RWPE2 (cell line): ENCODE data around the gene P2RX1.

ENCODE experiments used
- ATAC-seq: fragments of 200-7000 bp; cut with Tn5 transposase; 3 replicates; pipeline ENCODE4 v1.9.1; 2021; ENCODE audit warnings: low read depth
- DNase-seq: peaks from one replicate; pipeline ENCODE4 v3.0.0-alpha.2; 2020; ENCODE audit warnings: low spot score
- H3K27ac ChIP-seq: fragments of 450-650 bp; 2 replicates; pipeline ENCODE4 v1.5.1; 2017; ENCODE audit warnings: mild to moderate bottlenecking; ENCODE audit not compliant: poor library complexity, severe bottlenecking
- H3K27me3 ChIP-seq: fragments of 250-450 bp; sonication (Bioruptor Pico); 2 replicates; pipeline ENCODE4 v1.5.1; 2021; ENCODE audit warnings: mild to moderate bottlenecking, moderate library complexity; ENCODE audit not compliant: insufficient read depth, poor library complexity, severe bottlenecking
- H3K36me3 ChIP-seq: fragments of 250-450 bp; sonication (Bioruptor Pico); 2 replicates; pipeline ENCODE4 v1.5.1; 2020; ENCODE audit warnings: low read depth, mild to moderate bottlenecking, moderate library complexity
- H3K4me1 ChIP-seq: fragments of 250-450 bp; sonication (Bioruptor Pico); 2 replicates; pipeline ENCODE4 v1.5.1; 2021; ENCODE audit warnings: mild to moderate bottlenecking, moderate library complexity; ENCODE audit not compliant: insufficient read depth, poor library complexity, severe bottlenecking
- H3K4me3 ChIP-seq: fragments of 250-450 bp; sonication (Bioruptor Pico); 2 replicates; pipeline ENCODE4 v1.5.1; 2021; ENCODE audit warnings: mild to moderate bottlenecking, moderate library complexity; ENCODE audit not compliant: severe bottlenecking
- H3K9me3 ChIP-seq: fragments of 250-450 bp; sonication (Bioruptor Pico); 2 replicates; pipeline ENCODE4 v1.5.1; 2021; ENCODE audit warnings: mild to moderate bottlenecking, moderate library complexity; ENCODE audit not compliant: severe bottlenecking
- CTCF ChIP-seq: fragments of 450-650 bp; IDR thresholded peaks from one replicate; pipeline ENCODE4 v1.5.1; 2017; ENCODE audit warnings: mild to moderate bottlenecking, moderate library complexity; ENCODE audit not compliant: poor library complexity, severe bottlenecking

Gene P2RX1

GRCh38 chr17:3929764-3930163 lies 13.5 kb upstream of the P2RX1 start:
- Histone ChIP-seq H3K36me3 (no peaks in the 10 kb centered on the region), H3K27me3 (no peaks in the 10 kb centered on the region), H3K4me1 (no peaks in the 10 kb centered on the region), H3K9me3 (no peaks in the 10 kb centered on the region), H3K4me3 (no peak overlapping the region), H3K27ac (no peak overlapping the region)
- ATAC-seq (no peak), DNase-seq (no peak)
- no peak for TF ChIP-seq CTCF

GRCh38 chr17:3929181-3929580 lies 12.9 kb upstream of the P2RX1 start:
- no peak for TF ChIP-seq CTCF
- no peak overlapping the region for H3K4me3 ChIP-seq

GRCh38 chr17:3928406-3928805 lies 12.1 kb upstream of the P2RX1 start:
- Histone ChIP-seq H3K9me3 (no peaks in the 10 kb centered on the region), H3K4me1 (no peaks in the 10 kb centered on the region), H3K27ac (no peak overlapping the region), H3K4me3 (no peak overlapping the region), H3K27me3 (no peaks in the 10 kb centered on the region), H3K36me3 (no peaks in the 10 kb centered on the region)
- DNase-seq (no peak), ATAC-seq (no peak; the same call in 2 of the 3 replicates)
- TF ChIP-seq CTCF: no peak

More at GRCh38 chr17:3929181-3929580, 12.9 kb upstream of the P2RX1 start:
- H3K27ac ChIP-seq: no peak overlapping the region
- H3K4me1 ChIP-seq: no peaks in the 10 kb centered on the region
- H3K36me3 ChIP-seq: no peaks in the 10 kb centered on the region
- no peaks in the 10 kb centered on the region for H3K9me3 ChIP-seq
- no peaks in the 10 kb centered on the region for H3K27me3 ChIP-seq
- ATAC-seq (no peak), DNase-seq (no peak)

- Histone ChIP-seq H3K4me1 (no peaks in the 10 kb centered on the region), H3K27ac (no peak overlapping the region)
Observed at GRCh38 chr17:3927628-3928340, 11.5 kb upstream of the P2RX1 start.

More at GRCh38 chr17:3927628-3928340, 11.5 kb upstream of the P2RX1 start:
- Histone ChIP-seq H3K9me3 (no peaks in the 10 kb centered on the region), H3K27me3 (no peaks in the 10 kb centered on the region), H3K36me3 (no peaks in the 10 kb centered on the region), H3K4me3 (no peak overlapping the region)
- TF ChIP-seq CTCF: no peak
- DNase-seq: no peak
- no peak for ATAC-seq
